Fibroblast of upper back skin (primary cell): ENCODE measurements around the gene MRPL14.
A peak's percentile ranks its signal among the peaks of the same experiment; 100 is the strongest.

Source experiments
- DNase-seq: peaks from one replicate; pipeline ENCODE4 v3.0.0-alpha.2; 2013

MRPL14 gene

GRCh38 chr6:44064089-44064947, 62.9 kb downstream of the MRPL14 start:
- DNase-seq = peak; percentile 90

- no peak for DNase-seq
These were observed 63.6 kb downstream of the MRPL14 start for GRCh38 chr6:44063561-44064059.
